ENCODE measurements around the gene PLA2G15. TPM values are rescaled to one million over a fixed set of nuclear protein-coding genes. Genes with fewer than 3 reads are reported as not detected.
A peak's percentile ranks its signal among the peaks of the same experiment; 100 is the strongest.

PLA2G15 gene
- total RNA-seq, 1 donor from 2014 or later = 13.6 TPM

GRCh38 chr16:68229431-68230175 is 15.6 kb upstream of the PLA2G15 start:
- H3K27ac Mint-ChIP-seq (ENCODE audit: unreplicated experiment) = no peak overlapping the region
- no peak for DNase-seq (ENCODE audit: low read depth, low spot score)
- no peaks in the 10 kb centered on the region for H3K9me3 Mint-ChIP-seq
- peaks cover 1% of the 10 kb centered on the region for H3K4me1 Mint-ChIP-seq
- peaks cover under 1% of the 10 kb centered on the region for H3K36me3 Mint-ChIP-seq (ENCODE audit: low read depth)
- TF ChIP-seq CTCF (conservative IDR thresholded peaks at IDR 0.05) = peak; percentile 86
- peaks cover 22% of the 10 kb centered on the region for H3K27me3 Mint-ChIP-seq (ENCODE audit: low read depth)
- peak overlapping the region; percentile 59 for H3K4me3 Mint-ChIP-seq

- no peak for DNase-seq (ENCODE audit: low read depth, low spot score)
- Mint-ChIP-seq H3K27me3 (ENCODE audit: low read depth) (peaks cover 27% of the 10 kb centered on the region), H3K4me3 (no peak overlapping the region), H3K9me3 (no peaks in the 10 kb centered on the region), H3K36me3 (ENCODE audit: low read depth) (peaks cover 3% of the 10 kb centered on the region), H3K27ac (ENCODE audit: unreplicated experiment) (no peak overlapping the region), H3K4me1 (peaks cover 5% of the 10 kb centered on the region)
- no peak for TF ChIP-seq CTCF (conservative IDR thresholded peaks at IDR 0.05)
Measured at GRCh38 chr16:68230176-68230571, 15.0 kb upstream of the PLA2G15 start.

GRCh38 chr16:68230956-68231355 is 14.2 kb upstream of the PLA2G15 start:
- peak overlapping the region; percentile 35 for H3K27ac Mint-ChIP-seq (ENCODE audit: unreplicated experiment)
- H3K27me3 Mint-ChIP-seq (ENCODE audit: low read depth) = peaks cover 34% of the 10 kb centered on the region
- peak overlapping the region; percentile 22 for H3K4me3 Mint-ChIP-seq
- H3K36me3 Mint-ChIP-seq (ENCODE audit: low read depth) = peaks cover 3% of the 10 kb centered on the region
- TF ChIP-seq CTCF (conservative IDR thresholded peaks at IDR 0.05) = no peak
- no peak for DNase-seq (ENCODE audit: low read depth, low spot score)
- H3K9me3 Mint-ChIP-seq = no peaks in the 10 kb centered on the region
- H3K4me1 Mint-ChIP-seq = peaks cover 5% of the 10 kb centered on the region

- Mint-ChIP-seq H3K4me1 (peaks cover 9% of the 10 kb centered on the region), H3K36me3 (ENCODE audit: low read depth) (peaks cover 3% of the 10 kb centered on the region), H3K4me3 (no peak overlapping the region), H3K27me3 (ENCODE audit: low read depth) (peaks cover 38% of the 10 kb centered on the region), H3K9me3 (no peaks in the 10 kb centered on the region), H3K27ac (ENCODE audit: unreplicated experiment) (no peak overlapping the region)
- no peak for DNase-seq (ENCODE audit: low read depth, low spot score)
- TF ChIP-seq CTCF (conservative IDR thresholded peaks at IDR 0.05) = no peak
Measured at GRCh38 chr16:68231384-68232136, 13.6 kb upstream of the PLA2G15 start.

- H3K27me3 Mint-ChIP-seq (ENCODE audit: low read depth) = peaks cover 46% of the 10 kb centered on the region
- H3K4me1 Mint-ChIP-seq = peaks cover 14% of the 10 kb centered on the region
- H3K4me3 Mint-ChIP-seq = peak overlapping the region; percentile 31
- no peak for TF ChIP-seq CTCF (conservative IDR thresholded peaks at IDR 0.05)
- H3K9me3 Mint-ChIP-seq = no peaks in the 10 kb centered on the region
- DNase-seq (ENCODE audit: low read depth, low spot score) = no peak
- H3K36me3 Mint-ChIP-seq (ENCODE audit: low read depth) = peaks cover 3% of the 10 kb centered on the region
- no peak overlapping the region for H3K27ac Mint-ChIP-seq (ENCODE audit: unreplicated experiment)
Measured at GRCh38 chr16:68232335-68232734, 12.8 kb upstream of the PLA2G15 start.

Measured in neural crest cell (in vitro differentiated cells).